ENCODE results near the gene RBMS1. TPM values are rescaled to one million over a fixed set of nuclear protein-coding genes. Genes with fewer than 3 reads are reported as not detected.

The RBMS1 gene
- polyA plus RNA-seq, 1 donor from 2014 or later = 8.4 TPM

GRCh38 chr2:160267692-160268091, 225.9 kb downstream of the RBMS1 start:
- Histone ChIP-seq H4K20me1 (ENCODE audit: insufficient read depth) (no peaks in the 10 kb centered on the region), H3K4me2 (ENCODE audit: low read length) (no peak overlapping the region), H3F3A (ENCODE audit: insufficient read depth, low read length, poor library complexity, severe bottlenecking) (no peaks in the 10 kb centered on the region), H3K27ac (ENCODE audit: low read length) (no peak overlapping the region), H3K9ac (ENCODE audit: low read length) (no peak overlapping the region), H3K4me3 (ENCODE audit: low read length) (no peak overlapping the region), H3K27me3 (ENCODE audit: insufficient read depth, low read depth, low read length) (no peaks in the 10 kb centered on the region), H3K36me3 (ENCODE audit: insufficient read depth, low read length) (no peaks in the 10 kb centered on the region), H3K9me3 (ENCODE audit: low read length) (no peaks in the 10 kb centered on the region), H3K9me2 (ENCODE audit: insufficient read depth, low read length) (no peaks in the 10 kb centered on the region), H2AFZ (ENCODE audit: low read depth, low read length) (no peak overlapping the region), H3K79me2 (replicated peaks; ENCODE audit: insufficient read depth, low read length) (no peaks in the 10 kb centered on the region)
- TF ChIP-seq TAF1 (IDR thresholded peaks at IDR 0.05; ENCODE audit: low read depth) = no peak
- TF ChIP-seq, protein P1, sequence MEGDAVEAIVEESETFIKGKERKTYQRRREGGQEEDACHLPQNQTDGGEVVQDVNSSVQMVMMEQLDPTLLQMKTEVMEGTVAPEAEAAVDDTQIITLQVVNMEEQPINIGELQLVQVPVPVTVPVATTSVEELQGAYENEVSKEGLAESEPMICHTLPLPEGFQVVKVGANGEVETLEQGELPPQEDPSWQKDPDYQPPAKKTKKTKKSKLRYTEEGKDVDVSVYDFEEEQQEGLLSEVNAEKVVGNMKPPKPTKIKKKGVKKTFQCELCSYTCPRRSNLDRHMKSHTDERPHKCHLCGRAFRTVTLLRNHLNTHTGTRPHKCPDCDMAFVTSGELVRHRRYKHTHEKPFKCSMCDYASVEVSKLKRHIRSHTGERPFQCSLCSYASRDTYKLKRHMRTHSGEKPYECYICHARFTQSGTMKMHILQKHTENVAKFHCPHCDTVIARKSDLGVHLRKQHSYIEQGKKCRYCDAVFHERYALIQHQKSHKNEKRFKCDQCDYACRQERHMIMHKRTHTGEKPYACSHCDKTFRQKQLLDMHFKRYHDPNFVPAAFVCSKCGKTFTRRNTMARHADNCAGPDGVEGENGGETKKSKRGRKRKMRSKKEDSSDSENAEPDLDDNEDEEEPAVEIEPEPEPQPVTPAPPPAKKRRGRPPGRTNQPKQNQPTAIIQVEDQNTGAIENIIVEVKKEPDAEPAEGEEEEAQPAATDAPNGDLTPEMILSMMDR (IDR thresholded peaks at IDR 0.05; ENCODE audit: poor library complexity, severe bottlenecking) = no peak
- no peak for TF ChIP-seq EP300 (conservative IDR thresholded peaks at IDR 0.05; ENCODE audit: poor library complexity, severe bottlenecking)
- no peak for TF ChIP-seq POLR2AphosphoS5 (IDR thresholded peaks at IDR 0.05)
- no peak for TF ChIP-seq EZH2 (IDR thresholded peaks at IDR 0.05; ENCODE audit: borderline replicate concordance, insufficient read depth, low read length, poor library complexity, severe bottlenecking)
- no peak for TF ChIP-seq MXI1 (conservative IDR thresholded peaks at IDR 0.05; ENCODE audit: poor library complexity, severe bottlenecking)
- no peak for TF ChIP-seq SMC3 (conservative IDR thresholded peaks at IDR 0.05; ENCODE audit: poor library complexity)
- no peak for TF ChIP-seq REST (IDR thresholded peaks at IDR 0.05; ENCODE audit: borderline replicate concordance)
- no peak for TF ChIP-seq RAD21 (conservative IDR thresholded peaks at IDR 0.05)

DNA sequence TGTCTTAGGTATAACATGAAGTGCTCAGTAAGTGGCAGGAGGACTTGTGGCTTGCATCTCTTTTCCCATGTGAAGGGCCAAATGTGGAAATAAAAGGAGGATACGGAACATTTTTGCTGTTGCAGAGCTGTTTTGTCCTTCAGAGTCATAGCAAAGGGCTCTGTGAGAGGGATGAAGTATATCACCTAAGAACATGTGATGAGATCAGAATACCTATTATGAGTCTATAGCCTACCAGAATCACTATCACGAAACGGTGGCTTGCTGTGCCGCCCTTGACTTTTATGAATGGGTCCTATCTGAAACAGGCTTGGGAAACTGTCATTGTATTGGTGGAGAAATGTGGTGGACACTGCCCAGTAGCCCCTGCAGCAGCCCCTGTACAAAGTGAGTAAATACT, 226.6 kb downstream of the RBMS1 start:
- no peak overlapping the region for H2AFZ ChIP-seq (ENCODE audit: low read depth, low read length)
- H3K4me2 ChIP-seq (ENCODE audit: low read length) = no peak overlapping the region
- no peaks in the 10 kb centered on the region for H3K9me3 ChIP-seq (ENCODE audit: low read length)
- TF ChIP-seq EP300 (conservative IDR thresholded peaks at IDR 0.05; ENCODE audit: poor library complexity, severe bottlenecking) = no peak
- no peak for TF ChIP-seq TAF1 (IDR thresholded peaks at IDR 0.05; ENCODE audit: low read depth)
- no peak for TF ChIP-seq RAD21 (conservative IDR thresholded peaks at IDR 0.05)
- TF ChIP-seq SMC3 (conservative IDR thresholded peaks at IDR 0.05; ENCODE audit: poor library complexity) = no peak
- TF ChIP-seq MXI1 (conservative IDR thresholded peaks at IDR 0.05; ENCODE audit: poor library complexity, severe bottlenecking) = no peak
- no peak for TF ChIP-seq REST (IDR thresholded peaks at IDR 0.05; ENCODE audit: borderline replicate concordance)
- TF ChIP-seq EZH2 (IDR thresholded peaks at IDR 0.05; ENCODE audit: borderline replicate concordance, insufficient read depth, low read length, poor library complexity, severe bottlenecking) = no peak
- TF ChIP-seq, protein P1 (IDR thresholded peaks at IDR 0.05; ENCODE audit: poor library complexity, severe bottlenecking) = no peak
- TF ChIP-seq POLR2AphosphoS5 (IDR thresholded peaks at IDR 0.05) = no peak
- no peak overlapping the region for H3K4me3 ChIP-seq (ENCODE audit: low read length)
- H3K9ac ChIP-seq (ENCODE audit: low read length) = no peak overlapping the region
- H3K27ac ChIP-seq (ENCODE audit: low read length) = no peak overlapping the region
- H3K9me2 ChIP-seq (ENCODE audit: insufficient read depth, low read length) = no peaks in the 10 kb centered on the region
- H4K20me1 ChIP-seq (ENCODE audit: insufficient read depth) = no peaks in the 10 kb centered on the region
- H3K79me2 ChIP-seq (replicated peaks; ENCODE audit: insufficient read depth, low read length) = no peaks in the 10 kb centered on the region
- no peaks in the 10 kb centered on the region for H3K36me3 ChIP-seq (ENCODE audit: insufficient read depth, low read length)
- H3F3A ChIP-seq (ENCODE audit: insufficient read depth, low read length, poor library complexity, severe bottlenecking) = no peaks in the 10 kb centered on the region
- no peaks in the 10 kb centered on the region for H3K27me3 ChIP-seq (ENCODE audit: insufficient read depth, low read depth, low read length)

All from neural cell (in vitro differentiated cells).